ENCODE measurements around the gene SEPTIN8. TPM values are rescaled to one million over a fixed set of nuclear protein-coding genes. Genes with fewer than 3 reads are reported as not detected.
A peak's percentile ranks its signal among the peaks of the same experiment; 100 is the strongest.
"Not testable (repeated sequence)": the region's sequence is repeated elsewhere in the genome, so short reads cannot be mapped to it uniquely, and the experiment has no call there.

SEPTIN8 gene
- total RNA-seq, 1 donor from 2014 or later = 38.1 TPM

DNA sequence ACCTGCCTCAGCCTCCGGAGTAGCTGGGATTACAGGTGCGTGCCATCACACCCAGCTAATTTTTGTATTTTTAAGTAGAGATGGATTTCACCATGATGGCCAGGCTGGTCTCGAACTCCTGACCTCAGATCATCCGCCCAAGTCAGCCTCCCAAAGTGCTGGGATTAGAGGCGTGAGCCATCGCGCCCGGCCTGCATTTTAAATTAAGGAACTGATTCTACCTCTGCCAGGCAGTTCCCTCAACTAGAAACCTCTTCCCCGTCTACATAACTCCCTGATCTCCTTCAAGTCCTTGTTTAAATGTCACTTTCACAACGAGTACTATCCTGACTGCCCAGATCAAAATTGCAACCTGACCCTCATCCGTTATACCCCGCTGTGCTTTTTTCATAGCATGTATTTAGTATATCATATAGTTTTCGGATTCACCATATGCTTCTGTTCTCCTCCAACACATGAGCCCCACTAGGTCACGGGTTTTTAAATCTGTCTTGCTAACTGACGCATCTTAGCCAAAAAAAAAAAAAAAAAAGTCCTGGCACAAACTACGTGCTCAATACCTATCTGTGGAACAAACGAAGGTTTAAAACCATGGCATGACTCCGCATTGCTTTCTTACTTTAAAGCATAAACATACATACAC, 35.2 kb upstream of the SEPTIN8 start:
- TF ChIP-seq CTCF (conservative IDR thresholded peaks at IDR 0.05; ENCODE audit: low read depth, low read length) = no peak
- no peak overlapping the region for H3K4me3 ChIP-seq (ENCODE audit: low read depth, low read length)
- no peak for DNase-seq (ENCODE audit: low read depth)

DNA sequence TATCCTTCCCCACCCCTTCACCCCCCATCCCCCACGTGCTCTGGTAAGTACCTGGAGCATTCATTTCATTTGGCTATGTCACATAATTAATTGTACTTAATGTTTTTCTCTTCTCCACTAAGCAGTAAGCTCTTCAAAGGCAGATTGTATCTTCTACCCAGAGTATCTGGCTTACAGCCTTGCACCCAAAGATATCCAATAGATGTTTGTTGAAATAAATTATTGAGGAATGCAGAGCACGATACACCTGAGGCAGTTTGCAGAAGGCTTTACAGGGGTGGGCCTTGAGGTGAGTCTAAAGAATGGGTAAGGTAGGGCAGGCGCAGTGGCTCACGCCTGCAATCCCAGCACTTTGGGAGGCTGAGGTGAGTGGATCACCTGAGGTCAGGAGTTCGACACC, 33.6 kb upstream of the SEPTIN8 start:
- H3K4me3 ChIP-seq (ENCODE audit: low read depth, low read length) = no peak overlapping the region
- no peak for TF ChIP-seq CTCF (conservative IDR thresholded peaks at IDR 0.05; ENCODE audit: low read depth, low read length)
- no peak for DNase-seq (ENCODE audit: low read depth)

- TF ChIP-seq CTCF (conservative IDR thresholded peaks at IDR 0.05; ENCODE audit: low read depth, low read length) = no peak
- no peak for DNase-seq (ENCODE audit: low read depth)
- no peak overlapping the region for H3K4me3 ChIP-seq (ENCODE audit: low read depth, low read length)
Observed at GRCh38 chr5:132808866-132809265, 31.8 kb upstream of the SEPTIN8 start.

DNA sequence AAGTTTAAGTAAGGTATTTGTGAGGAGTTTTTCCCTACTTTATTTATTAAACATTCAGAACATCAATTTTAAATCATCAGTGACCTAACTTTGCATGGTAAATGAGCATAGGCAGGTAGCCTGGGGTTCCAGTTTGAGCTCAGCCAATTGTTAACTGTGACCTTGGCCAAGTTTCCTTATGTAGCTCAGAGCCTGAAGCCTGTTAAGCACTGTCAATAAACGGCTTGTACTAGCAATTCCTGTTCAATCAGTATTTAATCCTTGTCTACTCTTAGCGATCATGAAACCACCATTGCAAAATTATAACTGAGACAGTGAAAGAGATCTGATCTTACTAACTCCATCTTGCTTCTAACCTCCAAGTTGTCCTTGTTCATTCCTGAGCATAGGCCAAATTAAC, 31.4 kb upstream of the SEPTIN8 start:
- DNase-seq (ENCODE audit: low read depth) = no peak
- H3K4me3 ChIP-seq (ENCODE audit: low read depth, low read length) = no peak overlapping the region
- TF ChIP-seq CTCF (conservative IDR thresholded peaks at IDR 0.05; ENCODE audit: low read depth, low read length) = no peak

- TF ChIP-seq CTCF (conservative IDR thresholded peaks at IDR 0.05; ENCODE audit: low read depth, low read length) = peak; percentile 49
- DNase-seq (ENCODE audit: low read depth) = no peak
- H3K4me3 ChIP-seq (ENCODE audit: low read depth, low read length) = peak overlapping the region; percentile 18
Observed at GRCh38 chr5:132807163-132807838, 30.3 kb upstream of the SEPTIN8 start.

- H3K4me3 ChIP-seq (ENCODE audit: low read depth, low read length) = peak overlapping the region; percentile 18
- not testable (repeated sequence) for DNase-seq (ENCODE audit: low read depth)
Observed at GRCh38 chr5:132806804-132807162, 29.7 kb upstream of the SEPTIN8 start.

DNA sequence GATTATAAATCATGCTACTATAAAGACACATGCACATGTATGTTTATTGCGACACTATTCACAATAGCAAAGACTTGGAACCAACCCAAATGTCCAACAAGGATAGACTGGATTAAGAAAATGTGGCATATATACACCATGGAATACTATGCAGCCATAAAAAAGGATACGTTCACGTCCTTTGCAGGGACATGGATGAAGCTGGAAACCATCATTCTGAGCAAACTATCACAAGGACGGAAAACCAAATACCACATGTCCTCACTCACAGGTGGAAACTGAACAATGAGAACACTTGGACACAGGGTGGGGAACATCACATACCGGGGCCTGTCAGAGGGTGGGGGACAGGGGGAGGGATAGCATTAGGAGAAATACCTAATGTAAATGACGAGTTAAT, 28.8 kb upstream of the SEPTIN8 start:
- DNase-seq (ENCODE audit: low read depth); H3K4me3 ChIP-seq (ENCODE audit: low read depth, low read length): not testable (repeated sequence)

DNA sequence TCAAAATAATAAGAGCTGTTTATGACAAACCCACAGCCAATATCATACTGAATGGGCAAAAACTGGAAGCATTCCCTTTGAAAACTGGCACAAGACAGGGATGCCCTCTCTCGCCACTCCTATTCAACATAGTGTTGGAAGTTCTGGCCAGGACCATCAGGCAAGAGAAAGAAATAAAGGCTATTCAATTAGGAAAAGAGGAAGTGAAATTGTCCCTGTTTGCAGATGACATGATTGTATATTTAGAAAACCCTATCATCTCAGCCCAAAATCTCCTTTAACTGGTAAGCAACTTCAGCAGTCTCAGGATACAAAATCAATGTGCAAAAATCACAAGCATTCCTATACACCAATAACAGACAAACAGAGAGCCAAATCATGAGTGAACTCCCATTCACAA, 27.2 kb upstream of the SEPTIN8 start:
- H3K4me3 ChIP-seq (ENCODE audit: low read depth, low read length); DNase-seq (ENCODE audit: low read depth): not testable (repeated sequence)

- DNase-seq (ENCODE audit: low read depth) = not testable (repeated sequence)
Observed at GRCh38 chr5:132802685-132803066, 25.6 kb upstream of the SEPTIN8 start.

More at GRCh38 chr5:132802685-132803066, 25.6 kb upstream of the SEPTIN8 start:
- H3K4me3 ChIP-seq (ENCODE audit: low read depth, low read length) = not testable (repeated sequence)

All from epithelial cell of proximal tubule (primary cell).